HCT116 (cell line): ENCODE results near the gene FOXD2. TPM values are rescaled to one million over a fixed set of nuclear protein-coding genes. Genes with fewer than 3 reads are reported as not detected.

Experiments used
- ATAC-seq: fragments of 200-7000 bp; cut with Tn5 transposase; 2 replicates; pipeline ENCODE4 v1.9.1; 2020; ENCODE audit warnings: mild to moderate bottlenecking, moderate library complexity
- BruUV-seq: library from RNA; stranded (reverse); fragments of 400-500 nt; replicated peaks from 2 replicates; lab custom pipeline; 2021; lab: Mats Ljungman, UMichigan
- CTCF ChIA-PET: fragments of 300-600 bp; sonication (Branson Sonifier 250); formaldehyde crosslinking; loops from one replicate; lab custom pipeline; 2021; ENCODE audit warnings: antibody characterized with exemption; lab: Charles Lee
- POLR2A ChIA-PET: fragments of 300-600, 350-600 bp; sonication (Branson Sonifier 250); formaldehyde crosslinking; loops from one replicate; lab custom pipeline; 2021; ENCODE audit warnings: antibody characterized with exemption; lab: Charles Lee
- RAD21 ChIA-PET, 2 experiments: fragments of 300-600 bp; sonication (Branson Sonifier 250); formaldehyde crosslinking; loops; one replicate each; lab custom pipeline; 2023; ENCODE audit warnings: low total read pairs in 2 of 2; ENCODE audit not compliant: uncharacterized antibody in 2 of 2, unreplicated experiment in 2 of 2, low non-redundant PET in 1 of 2; lab: Charles Lee
- DNase-seq: peaks from one replicate; pipeline ENCODE4 v3.0.0-alpha.2; 2010; ENCODE audit warnings: low read depth, low spot score
- H2AFZ ChIP-seq: fragments of 200-600 bp; shearing (Covaris generic), sonication (generic); 2 replicates; pipeline ENCODE4 v1.6.1; 2017; ENCODE audit warnings: low read depth, mixed run types, mixed read lengths, antibody characterized with exemption, low read length; ENCODE audit not compliant: poor library complexity, severe bottlenecking
- H3K27ac ChIP-seq: 2 replicates; pipeline ENCODE4 v1.5.1; 2012; ENCODE audit warnings: low read depth, low read length
- H3K27me3 ChIP-seq: fragments of 200-600 bp; sonication (generic); 2 replicates; pipeline ENCODE4 v1.6.1; 2016; ENCODE audit warnings: mixed run types, low read length, mixed read lengths; ENCODE audit not compliant: insufficient read depth
- H3K36me3 ChIP-seq, 2 experiments: fragments of 200-500 bp in 1 of 2; fragments of 200-600 bp in 1 of 2; sonication (Bioruptor generic) in 1 of 2; sonication (generic) in 1 of 2; 2 replicates each; pipeline versions ENCODE4 v1.5.1 to v1.6.1; 2014 to 2016; ENCODE audit warnings: low read length in 2 of 2, inconsistent platforms in 1 of 2, mixed read lengths in 1 of 2, mixed run types in 1 of 2; ENCODE audit not compliant: insufficient read depth in 2 of 2, control insufficient read depth in 1 of 2
- H3K4me1 ChIP-seq, 2 experiments: fragments of 200-600 bp in 1 of 2; sonication (generic) in 1 of 2; 2 replicates each; pipeline versions ENCODE4 v1.5.1 to v1.6.1; 2012 to 2017; ENCODE audit warnings: low read length in 2 of 2, inconsistent platforms in 1 of 2, mild to moderate bottlenecking in 1 of 2, mixed read lengths in 1 of 2, mixed run types in 1 of 2, moderate library complexity in 1 of 2; ENCODE audit not compliant: insufficient read depth in 2 of 2, control insufficient read depth in 1 of 2
- H3K4me2 ChIP-seq: fragments of 200-600 bp; sonication (generic); 2 replicates; pipeline ENCODE4 v1.6.1; 2017; ENCODE audit warnings: mixed run types, low read length, mixed read lengths
- H3K4me3 ChIP-seq, 2 experiments: fragments of 200-600 bp in 1 of 2; sonication (generic) in 1 of 2; replicated peaks in 1 of 2; 2 replicates each; pipeline ENCODE4 v1.5.1; 2011 to 2016; ENCODE audit warnings: low read length in 2 of 2, control low read depth in 1 of 2, low read depth in 1 of 2, mild to moderate bottlenecking in 1 of 2, mixed read lengths in 1 of 2, mixed run types in 1 of 2
- H3K79me2 ChIP-seq: fragments of 200-600 bp; sonication (generic); 2 replicates; pipeline ENCODE4 v1.6.1; 2017; ENCODE audit warnings: mild to moderate bottlenecking, mixed run types, low read length, moderate library complexity, mixed read lengths; ENCODE audit not compliant: insufficient read depth
- H3K9ac ChIP-seq: fragments of 200-600 bp; sonication (generic); 2 replicates; pipeline ENCODE4 v1.6.1; 2016; ENCODE audit warnings: low read length, mixed read lengths
- H3K9me2 ChIP-seq: fragments of 200-600 bp; sonication (generic), shearing (Covaris generic); 2 replicates; pipeline ENCODE4 v1.6.1; 2017; ENCODE audit warnings: mixed run types, mild to moderate bottlenecking, moderate library complexity; ENCODE audit not compliant: insufficient read depth
- H3K9me3 ChIP-seq, 2 experiments: fragments of 200-500 bp in 1 of 2; fragments of 200-600 bp in 1 of 2; sonication (Bioruptor generic) in 1 of 2; sonication (generic) in 1 of 2; 2 replicates each; pipeline ENCODE4 v1.6.1; 2014 to 2017; ENCODE audit warnings: low read length in 2 of 2, mixed read lengths in 2 of 2, inconsistent platforms in 1 of 2, low read depth in 1 of 2, mild to moderate bottlenecking in 1 of 2, mixed run types in 1 of 2, moderate library complexity in 1 of 2; ENCODE audit not compliant: control insufficient read depth in 1 of 2, insufficient read depth in 1 of 2
- H4K20me1 ChIP-seq: fragments of 200-600 bp; sonication (generic), shearing (Covaris generic); 2 replicates; pipeline ENCODE4 v1.6.1; 2017; ENCODE audit warnings: mixed run types, mild to moderate bottlenecking, moderate library complexity; ENCODE audit not compliant: insufficient read depth
- CTCF ChIP-seq, 3 experiments: fragments of 200-600 bp in 1 of 3; sonication (generic) in 1 of 3; IDR thresholded peaks in 2 of 3; conservative IDR thresholded peaks in 1 of 3; 2 replicates each; pipeline ENCODE4 v1.5.1; 2012 to 2017; ENCODE audit warnings: low read depth in 2 of 3, low read length in 2 of 3, antibody characterized with exemption in 1 of 3, borderline replicate concordance in 1 of 3, control low read depth in 1 of 3, mild to moderate bottlenecking in 1 of 3, mixed read lengths in 1 of 3, mixed run types in 1 of 3, moderate library complexity in 1 of 3; ENCODE audit not compliant: insufficient read depth in 1 of 3
- EGR1 ChIP-seq: IDR thresholded peaks from 2 replicates; pipeline ENCODE4 v1.6.1; 2012; ENCODE audit warnings: low read depth
- ELF1 ChIP-seq: IDR thresholded peaks from 2 replicates; pipeline ENCODE4 v1.6.1; 2012; ENCODE audit warnings: low read depth, borderline replicate concordance
- EZH2phosphoT487 ChIP-seq: fragments of 200-600 bp; IDR thresholded peaks from 2 replicates; pipeline ENCODE4 v1.6.1; 2018; ENCODE audit warnings: antibody characterized with exemption, borderline replicate concordance
- MAX ChIP-seq: IDR thresholded peaks from 2 replicates; pipeline ENCODE4 v1.6.1; 2012
- POLR2A ChIP-seq: IDR thresholded peaks from 2 replicates; pipeline ENCODE4 v1.7.0; 2011; ENCODE audit warnings: borderline replicate concordance; ENCODE audit not compliant: insufficient read depth, insufficient read length; ENCODE audit errors: extremely low read depth
- POLR2AphosphoS5 ChIP-seq: IDR thresholded peaks from 2 replicates; pipeline ENCODE4 v1.6.1; 2011; ENCODE audit warnings: mild to moderate bottlenecking, low read depth, low read length, moderate library complexity
- REST ChIP-seq: IDR thresholded peaks from 2 replicates; pipeline ENCODE4 v1.6.1; 2012; ENCODE audit warnings: low read depth
- SIN3A ChIP-seq: IDR thresholded peaks from 2 replicates; pipeline ENCODE4 v1.6.1; 2012; ENCODE audit warnings: low read depth
- ZBTB33 ChIP-seq: IDR thresholded peaks from 2 replicates; pipeline ENCODE4 v1.6.1; 2011; ENCODE audit warnings: mild to moderate bottlenecking, low read length, moderate library complexity; ENCODE audit not compliant: insufficient replicate concordance; ENCODE audit errors: extremely low read depth
- intact Hi-C: fragments of 100-400 bp; cut with micrococcal nuclease; formaldehyde crosslinking; loops from 2 replicates; pipeline ENCODE4 v1.10.0; 2022
- total RNA-seq: library from RNA; stranded (reverse); gene quantifications from one replicate; pipeline ENCODE4 v1.2.1, GENCODE V29; 2021; ENCODE audit not compliant: unreplicated experiment

FOXD2 gene
- total RNA-seq, 1 experiment from 2014 or later, result 1.9 TPM

- H3K4me3 ChIP-seq, result no peak overlapping the region
- peaks cover 3 to 9% of the 10 kb centered on the region in 2 experiments; a peak in 3 of 4 replicates for H3K4me1 ChIP-seq
- no peak overlapping the region for H3K9ac ChIP-seq
- intact Hi-C loops, result loop anchor here (5.0 kb wide), 1 partner anchor 183 kb away; no protein-coding TSS in a partner anchor
- H4K20me1 ChIP-seq, result no peaks in the 10 kb centered on the region
- BruUV-seq, result no TSS peak
- H3K9me2 ChIP-seq, result no peaks in the 10 kb centered on the region
- H3K27ac ChIP-seq, result no peak overlapping the region; the same call in 1 of the 2 replicates
- ChIA-PET RAD21 (no interaction called here), POLR2A (no interaction called here), CTCF (interaction anchor here (2.1 to 4.2 kb wide), 2 partner anchors 271 to 279 kb away, joined by 9 to 75 read pairs; no protein-coding TSS in a partner anchor)
- H3K36me3 ChIP-seq, result no peaks in the 10 kb centered on the region
- DNase-seq, result no peak
- peaks cover 29% of the 10 kb centered on the region for H3K79me2 ChIP-seq
- no peaks in the 10 kb centered on the region for H3K27me3 ChIP-seq
- TF ChIP-seq POLR2A (no peak), EGR1 (no peak), POLR2AphosphoS5 (no peak), ELF1 (no peak), ZBTB33 (no peak), SIN3A (no peak), CTCF (IDR thresholded peaks at IDR 0.05 in 2 of 3, conservative IDR thresholded peaks at IDR 0.05 in 1 of 3; ENCODE audit: borderline replicate concordance in 1 of 3, insufficient read depth in 1 of 3, low read depth in 2 of 3, low read length in 2 of 3) (no peak), EZH2phosphoT487 (no peak), REST (no peak), MAX (no peak)
- no peak overlapping the region for H2AFZ ChIP-seq
- H3K9me3 ChIP-seq, result no peaks in the 10 kb centered on the region
- ATAC-seq, result no peak
- no peak overlapping the region for H3K4me2 ChIP-seq
These were observed 1.4 kb downstream of the FOXD2 start for GRCh38 chr1:47439017-47439818.
